K562 (cell line): ENCODE results near the gene HDAC6. TPM values are rescaled to one million over a fixed set of nuclear protein-coding genes. Genes with fewer than 3 reads are reported as not detected.

ENCODE experiments used
- ATAC-seq: fragments of 200-7000 bp; cut with Tn5 transposase; 3 replicates; pipeline ENCODE4 v1.9.1; 2020; ENCODE audit warnings: moderate library complexity
- BruUV-seq: library from RNA; stranded (reverse); fragments of 400-500 nt; replicated peaks from 2 replicates; lab custom pipeline; 2021; lab: Mats Ljungman, UMichigan
- CTCF ChIA-PET: fragments of 300-600 bp; formaldehyde crosslinking; extraction: SDS; loops from one replicate; lab custom pipeline; 2021; ENCODE audit warnings: low intra/inter-chr PET ratio; lab: Yijun Ruan, JAX
- POLR2A ChIA-PET: fragments of 300-600, 350-650 bp; sonication (Branson Sonifier 250); formaldehyde crosslinking; extraction: SDS; loops from one replicate; lab custom pipeline; 2021; ENCODE audit warnings: antibody characterized with exemption, inconsistent platforms; lab: Yijun Ruan, JAX
- DNase-seq, 4 experiments: peaks; one replicate each; pipeline versions ENCODE4 v3.0.0 to v3.0.0-alpha.2; 2011 to 2018; ENCODE audit warnings: low spot score in 3 of 4, mixed read lengths in 3 of 4; ENCODE audit errors: extremely low read depth in 1 of 4
- FAIRE-seq: peaks from 2 replicates; lab custom pipeline; 2011; peaks lifted over from hg19 to GRCh38; lab: Jason Lieb, UNC
- H2AFZ ChIP-seq: 2 replicates; pipeline ENCODE4 v1.6.0; 2011; ENCODE audit warnings: low read depth, low read length, control low read depth, inconsistent platforms
- H3K27ac ChIP-seq: fragments of 200-600 bp; 3 replicates; pipeline ENCODE4 v1.8.0; 2011; ENCODE audit warnings: low read depth, mild to moderate bottlenecking, control low read depth, inconsistent platforms, low read length, moderate library complexity, mixed read lengths; ENCODE audit errors: extremely low read depth
- H3K27me3 ChIP-seq, 2 experiments: fragments of 300-600 bp in 1 of 2; 2 replicates in 1 of 2; 3 replicates in 1 of 2; pipeline versions ENCODE4 v1.6.0 to v1.8.0; 2011; ENCODE audit warnings: inconsistent platforms in 2 of 2, low read length in 2 of 2, mild to moderate bottlenecking in 1 of 2, mixed read lengths in 1 of 2, moderate library complexity in 1 of 2; ENCODE audit not compliant: control insufficient read depth in 2 of 2, insufficient read depth in 2 of 2
- H3K36me3 ChIP-seq: fragments of 300-600 bp; 3 replicates; pipeline ENCODE4 v1.8.0; 2011; ENCODE audit warnings: mild to moderate bottlenecking, low read length, inconsistent platforms; ENCODE audit not compliant: control insufficient read depth, insufficient read depth
- H3K4me1 ChIP-seq, 2 experiments: fragments of 200-600 bp in 1 of 2; replicated peaks in 1 of 2; 2 replicates in 1 of 2; 3 replicates in 1 of 2; pipeline versions ENCODE4 v1.5.1 to v1.8.0; 2011; ENCODE audit warnings: inconsistent platforms in 2 of 2, low read length in 2 of 2, mild to moderate bottlenecking in 1 of 2, mixed read lengths in 1 of 2, moderate library complexity in 1 of 2; ENCODE audit not compliant: control insufficient read depth in 2 of 2, insufficient read depth in 2 of 2
- H3K4me2 ChIP-seq: 2 replicates; pipeline ENCODE4 v1.6.1; 2011; ENCODE audit warnings: low read length, control low read depth, inconsistent platforms, mixed read lengths; ENCODE audit not compliant: insufficient read depth
- H3K4me3 ChIP-seq: fragments of 200-600 bp; sonication (generic), shearing (Covaris generic); 2 replicates; pipeline ENCODE4 v1.5.1; 2016; ENCODE audit warnings: control low read depth, inconsistent platforms
- H3K79me2 ChIP-seq: fragments of 200-600 bp; 3 replicates; pipeline ENCODE4 v1.8.0; 2011; ENCODE audit warnings: low read length, inconsistent platforms; ENCODE audit not compliant: control insufficient read depth, insufficient read depth
- H3K9ac ChIP-seq, 2 experiments: 2 replicates each; pipeline versions ENCODE4 v1.6.0 to v1.6.1; 2011; ENCODE audit warnings: low read depth in 2 of 2, low read length in 2 of 2, control low read depth in 1 of 2, inconsistent platforms in 1 of 2, mild to moderate bottlenecking in 1 of 2, mixed read lengths in 1 of 2; ENCODE audit not compliant: insufficient read depth in 1 of 2
- H3K9me1 ChIP-seq: one replicate; pipeline ENCODE4 v1.6.0; 2011; ENCODE audit warnings: inconsistent platforms, mild to moderate bottlenecking, low read length, moderate library complexity; ENCODE audit not compliant: control insufficient read depth, insufficient read depth
- H3K9me3 ChIP-seq: replicated peaks from 2 replicates; pipeline ENCODE4 v1.5.1; 2011; ENCODE audit warnings: low read depth, low read length, inconsistent platforms; ENCODE audit not compliant: control insufficient read depth, insufficient read depth
- H4K20me1 ChIP-seq: replicated peaks from 2 replicates; pipeline ENCODE4 v1.6.1; 2011; ENCODE audit warnings: low read length, inconsistent platforms, mixed read lengths; ENCODE audit not compliant: control insufficient read depth, insufficient read depth
- ARID1B ChIP-seq: fragments of 450-650 bp; IDR thresholded peaks from 2 replicates; pipeline ENCODE4 v1.6.1; 2016; ENCODE audit warnings: antibody characterized with exemption, mild to moderate bottlenecking, inconsistent platforms
- ATF3 ChIP-seq, 2 experiments: fragments of 450-650 bp in 1 of 2; sonication (generic) in 1 of 2; formaldehyde crosslinking in 1 of 2; IDR thresholded peaks in 1 of 2; conservative IDR thresholded peaks in 1 of 2; 2 replicates each; pipeline versions ENCODE4 v1.6.1 to v1.8.1; 2016 to 2023; ENCODE audit warnings: mild to moderate bottlenecking in 2 of 2, moderate library complexity in 2 of 2, inconsistent platforms in 1 of 2, missing genetic modification reagents in 1 of 2
- C11orf30 ChIP-seq: fragments of 450-650 bp; IDR thresholded peaks from 2 replicates; pipeline ENCODE4 v1.6.1; 2016; ENCODE audit warnings: low read depth, mild to moderate bottlenecking
- COPS2 ChIP-seq: fragments of 450-650 bp; conservative IDR thresholded peaks from 2 replicates; pipeline ENCODE4 v1.6.1; 2016; ENCODE audit warnings: mild to moderate bottlenecking, moderate library complexity
- FIP1L1 ChIP-seq: fragments of 200-400 bp; formaldehyde crosslinking; IDR thresholded peaks from 2 replicates; pipeline ENCODE4 v1.6.1; 2018; ENCODE audit warnings: mild to moderate bottlenecking, low read depth, low read length; ENCODE audit not compliant: poor library complexity, severe bottlenecking
- FOSL1 ChIP-seq: fragments of 200-800 bp; sonication (Bioruptor generic); conservative IDR thresholded peaks from 2 replicates; pipeline ENCODE4 v1.6.1; 2016; ENCODE audit warnings: missing genetic modification characterization, missing compliant biosample characterization
- L3MBTL2 ChIP-seq: fragments of 450-650 bp; IDR thresholded peaks from 2 replicates; pipeline ENCODE4 v1.6.1; 2016; ENCODE audit warnings: mild to moderate bottlenecking, moderate library complexity
- MAFG ChIP-seq: fragments of 450-650 bp; conservative IDR thresholded peaks from 2 replicates; pipeline ENCODE4 v1.6.1; 2016; ENCODE audit warnings: missing genetic modification characterization, missing compliant biosample characterization
- MLLT1 ChIP-seq, 2 experiments: fragments of 450-650 bp; IDR thresholded peaks; 2 replicates each; pipeline ENCODE4 v1.6.1; 2016
- NRF1 ChIP-seq, 2 experiments: fragments of 450-650 bp; IDR thresholded peaks in 1 of 2; conservative IDR thresholded peaks in 1 of 2; 2 replicates each; pipeline ENCODE4 v1.6.1; 2014; ENCODE audit warnings: mild to moderate bottlenecking in 2 of 2
- SMARCA4 ChIP-seq: fragments of 450-650 bp; IDR thresholded peaks from 2 replicates; pipeline ENCODE4 v1.6.1; 2016
- SMARCE1 ChIP-seq: fragments of 450-650 bp; IDR thresholded peaks from 2 replicates; pipeline ENCODE4 v1.7.1; 2016; ENCODE audit warnings: mild to moderate bottlenecking
- SP1 ChIP-seq: sonication (generic); formaldehyde crosslinking; IDR thresholded peaks from 2 replicates; pipeline ENCODE4 v1.8.1; 2022; ENCODE audit warnings: mild to moderate bottlenecking, missing genetic modification reagents
- ZNF512 ChIP-seq: IDR thresholded peaks from 2 replicates; pipeline ENCODE4 v1.6.1; 2016; ENCODE audit warnings: missing genetic modification characterization, missing compliant biosample characterization
- ZNF668 ChIP-seq: fragments of 250-450 bp; sonication (Bioruptor Pico); IDR thresholded peaks from 2 replicates; pipeline ENCODE4 v1.8.0; 2022; ENCODE audit warnings: mild to moderate bottlenecking, inconsistent platforms
- ZNF695 ChIP-seq: fragments of 450-650 bp; formaldehyde crosslinking; IDR thresholded peaks from 2 replicates; pipeline ENCODE4 v1.4.0; 2020; ENCODE audit warnings: mild to moderate bottlenecking, moderate library complexity
- WGBS: fragments of 100-300 bp; shearing (Covaris generic); methylation state at CpG from one replicate; pipeline ENCODE4 v1.1.6; 2016; ENCODE audit warnings: low coverage, mixed read lengths; ENCODE audit not compliant: insufficient coverage; ENCODE audit errors: missing lambda C conversion rate; 5-methylcytosine and 5-hydroxymethylcytosine counted together
- in situ Hi-C: fragments of 300-500 bp; cut with MboI; formaldehyde crosslinking; loops from 4 replicates; pipeline ENCODE4 v1.15.0; 2018; ENCODE audit warnings: inconsistent platforms, mixed read lengths
- intact Hi-C: fragments of 100-400 bp; cut with micrococcal nuclease; formaldehyde crosslinking; loops from 2 replicates; pipeline ENCODE4 v1.14.2; 2022
- polyA plus RNA-seq, 8 experiments: library from polyadenylated mRNA; depleted of rRNA in 4 of 8; stranded (reverse) in 5 of 8; unstranded in 3 of 8; fragments of >200 nt; fragmentation: Nextera tagmentation in 2 of 8; fragmentation: Illumina TruSeq in 1 of 8; extraction: Ambion mirVana in 2 of 8; extraction: Trizol in 1 of 8; gene quantifications; 2 replicates each; pipeline versions ENCODE4 v1.2.1 to v1.2.3, GENCODE V29; 2011 to 2014; ENCODE audit warnings: inconsistent platforms in 1 of 8, missing spikeins in 1 of 8
- total RNA-seq, 7 experiments: library from RNA; depleted of rRNA in 6 of 7; stranded (reverse); fragments of >200 nt in 6 of 7; fragmentation: Illumina TruSeq in 2 of 7; extraction: Trizol in 2 of 7; gene quantifications; 2 replicates each; pipeline versions ENCODE4 v1.2.1 to v1.2.3, GENCODE V29; 2011 to 2021; ENCODE audit warnings: low replicate concordance in 1 of 7

HDAC6 gene
- total and polyA plus RNA-seq, 9 of the 15 experiments (the other 6 are each of a cell fraction or from before 2014, with no cell fraction given), result 29.9 to 101 (median 71.2) TPM

GRCh38 chrX:48776818-48777439 is 24.9 kb upstream of the HDAC6 start:
- H4K20me1 ChIP-seq, result no peaks in the 10 kb centered on the region
- H3K9me3 ChIP-seq, result no peaks in the 10 kb centered on the region
- H3K4me1 ChIP-seq, result peaks cover 18 to 29% of the 10 kb centered on the region in 2 experiments; a peak in 4 of 5 replicates
- H3K79me2 ChIP-seq, result peaks cover 28% of the 10 kb centered on the region
- 19% methylated on average over 11 of the region's 13 CpGs for WGBS
- intact Hi-C loops (no loop called here), in situ Hi-C loops (no loop called here)
- peak overlapping the region; percentile 77 for H2AFZ ChIP-seq
- H3K27me3 ChIP-seq, result no peaks in the 10 kb centered on the region
- FAIRE-seq, result no peak
- no peak for DNase-seq
- BruUV-seq, result no TSS peak
- H3K4me2 ChIP-seq, result peak overlapping the region; percentile 64
- H3K27ac ChIP-seq, result peak overlapping the region; percentile 49; the same call in 2 of the 3 replicates
- ATAC-seq, result peak; percentile 40
- H3K36me3 ChIP-seq, result 0 out of 3 replicates have a peak, but pooled peaks cover 2% of the 10 kb centered on the region
- H3K4me3 ChIP-seq, result no peak overlapping the region
- H3K9ac ChIP-seq, result peak overlapping the region; percentile 29 to 73; a peak in 3 of 4 replicates
- H3K9me1 ChIP-seq, result no peaks in the 10 kb centered on the region
- ChIA-PET POLR2A (interaction anchor here (1.0 to 1.1 kb wide), 2 partner anchors 8 to 24 kb away, joined by 3 read pairs; no protein-coding TSS in a partner anchor), CTCF (no interaction called here)
- TF ChIP-seq SMARCA4 (0 out of 2 replicates have a peak, but pooled peaks have one; percentile 26), FIP1L1 (no peak), FOSL1 (peak; percentile 46; the same call in 1 of the 2 replicates), COPS2 (no peak), ZNF695 (CRISPR knock-in tag) (no peak), MAFG (tag) (peak; percentile 60), ARID1B (peak; percentile 21; the same call in 1 of the 2 replicates), ZNF512 (no peak), ZNF668 (CRISPR knock-in tag) (no peak), NRF1 (conservative IDR thresholded peaks at IDR 0.05 in 1 of 2, IDR thresholded peaks at IDR 0.05 in 1 of 2) (peak; percentile 74 to 79), SMARCE1 (peak; percentile 38; the same call in 1 of the 2 replicates), SP1 (CRISPR knock-in tag) (no peak), ATF3 (IDR thresholded peaks at IDR 0.05) (peak; percentile 22; the same call in 1 of the 2 replicates), ATF3 (CRISPR knock-in tag; conservative IDR thresholded peaks at IDR 0.05) (no peak), MLLT1 (IDR thresholded peaks at IDR 0.05) (peak in 1 of 2 experiments; percentile 94; a peak in 2 of 4 replicates), L3MBTL2 (peak; percentile 25; the same call in 1 of the 2 replicates), C11orf30 (peak; percentile 56)
